IMR-90 (cell line): Measurements from ENCODE around the gene TEAD1. TPM values are rescaled to one million over a fixed set of nuclear protein-coding genes. Genes with fewer than 3 reads are reported as not detected.

Experiments used
- ATAC-seq: fragments of 200-7000 bp; cut with Tn5 transposase; 2 replicates; pipeline ENCODE4 v1.9.1; 2020; ENCODE audit warnings: low read depth, mild to moderate bottlenecking, moderate library complexity
- BruUV-seq: library from RNA; stranded (reverse); fragments of 400-500 nt; replicated peaks from 2 replicates; lab custom pipeline; 2021; lab: Mats Ljungman, UMichigan
- CTCF ChIA-PET: fragments of 300-600 bp; formaldehyde crosslinking; extraction: SDS; loops from one replicate; lab custom pipeline; 2021; ENCODE audit warnings: antibody characterized with exemption; lab: Yijun Ruan, JAX
- POLR2A ChIA-PET: fragments of 300-600 bp; sonication (Branson Sonifier 250); formaldehyde crosslinking; loops from one replicate; lab custom pipeline; 2022; ENCODE audit warnings: antibody characterized with exemption; ENCODE audit not compliant: unreplicated experiment; lab: Charles Lee
- DNase-seq: peaks from one replicate; pipeline ENCODE4 v3.0.0; 2013
- H2AFZ ChIP-seq: replicated peaks from 2 replicates; pipeline ENCODE3; 2013; ENCODE audit warnings: low read length, mild to moderate bottlenecking; ENCODE audit not compliant: poor library complexity
- H2AK5ac ChIP-seq: 2 replicates; pipeline ENCODE4 v1.6.1; 2013; ENCODE audit warnings: low read depth, low read length, inconsistent platforms
- H2AK9ac ChIP-seq: replicated peaks from 2 replicates; pipeline ENCODE3; 2013; ENCODE audit warnings: mild to moderate bottlenecking, low read depth, low read length, moderate library complexity; ENCODE audit not compliant: poor library complexity
- H2BK120ac ChIP-seq: 2 replicates; pipeline ENCODE4 v1.6.1; 2013; ENCODE audit warnings: low read depth, low read length, inconsistent platforms
- H2BK15ac ChIP-seq: 3 replicates; pipeline ENCODE4 v1.6.1; 2013; ENCODE audit warnings: low read depth, low read length, inconsistent platforms
- H2BK20ac ChIP-seq: 2 replicates; pipeline ENCODE4 v1.6.1; 2013; ENCODE audit warnings: low read depth, mild to moderate bottlenecking, inconsistent platforms, low read length, moderate library complexity
- H2BK5ac ChIP-seq: 2 replicates; pipeline ENCODE4 v1.6.1; 2013; ENCODE audit warnings: mild to moderate bottlenecking, low read depth, low read length, inconsistent platforms; ENCODE audit not compliant: poor library complexity, severe bottlenecking
- H3K14ac ChIP-seq: replicated peaks from 2 replicates; pipeline ENCODE4 v1.6.1; 2013; ENCODE audit warnings: low read depth, low read length, inconsistent platforms
- H3K18ac ChIP-seq: 2 replicates; pipeline ENCODE4 v1.6.1; 2013; ENCODE audit warnings: low read depth, low read length, control low read depth
- H3K23ac ChIP-seq: 2 replicates; pipeline ENCODE4 v1.6.1; 2013; ENCODE audit warnings: low read depth, low read length, inconsistent platforms
- H3K27ac ChIP-seq: 2 replicates; pipeline ENCODE4 v1.5.1; 2013; ENCODE audit warnings: mild to moderate bottlenecking, control low read depth, low read length; ENCODE audit not compliant: insufficient read depth
- H3K27me3 ChIP-seq: 2 replicates; pipeline ENCODE4 v1.6.1; 2013; ENCODE audit warnings: low read length; ENCODE audit not compliant: control insufficient read depth, insufficient read depth
- H3K36me3 ChIP-seq: 2 replicates; pipeline ENCODE4 v1.6.1; 2013; ENCODE audit warnings: low read length, mixed read lengths; ENCODE audit not compliant: control insufficient read depth, insufficient read depth
- H3K4ac ChIP-seq: 2 replicates; pipeline ENCODE4 v1.6.1; 2013; ENCODE audit warnings: low read depth, low read length, inconsistent platforms
- H3K4me1 ChIP-seq: 2 replicates; pipeline ENCODE4 v1.6.1; 2013; ENCODE audit warnings: low read length, mixed read lengths; ENCODE audit not compliant: control insufficient read depth, insufficient read depth
- H3K4me2 ChIP-seq: 2 replicates; pipeline ENCODE4 v1.6.1; 2013; ENCODE audit warnings: low read depth, mild to moderate bottlenecking, control low read depth, low read length, moderate library complexity
- H3K4me3 ChIP-seq: 2 replicates; pipeline ENCODE4 v1.5.1; 2013; ENCODE audit warnings: low read depth, mild to moderate bottlenecking, control low read depth, low read length, moderate library complexity; ENCODE audit not compliant: insufficient read depth
- H3K56ac ChIP-seq: 2 replicates; pipeline ENCODE4 v1.6.1; 2013; ENCODE audit warnings: low read length, inconsistent platforms; ENCODE audit not compliant: insufficient read depth; ENCODE audit errors: extremely low read depth
- H3K79me1 ChIP-seq, 2 experiments: 2 replicates each; pipeline ENCODE4 v1.6.1; 2013; ENCODE audit warnings: low read length in 2 of 2, inconsistent platforms in 1 of 2, low read depth in 1 of 2
- H3K9ac ChIP-seq: 2 replicates; pipeline ENCODE4 v1.6.1; 2013; ENCODE audit warnings: low read depth, low read length, control low read depth
- H3K9me1 ChIP-seq: 2 replicates; pipeline ENCODE4 v1.6.1; 2013; ENCODE audit warnings: low read length, inconsistent platforms; ENCODE audit not compliant: insufficient read depth
- H3K9me3 ChIP-seq: 2 replicates; pipeline ENCODE4 v1.6.1; 2013; ENCODE audit warnings: low read length; ENCODE audit not compliant: control insufficient read depth, insufficient read depth
- H4K20me1 ChIP-seq: 2 replicates; pipeline ENCODE4 v1.6.1; 2013; ENCODE audit warnings: low read length, inconsistent platforms; ENCODE audit not compliant: insufficient read depth
- H4K5ac ChIP-seq: 2 replicates; pipeline ENCODE4 v1.6.1; 2013; ENCODE audit warnings: mild to moderate bottlenecking, low read depth, low read length, control low read depth
- H4K8ac ChIP-seq, 2 experiments: 2 replicates each; pipeline ENCODE4 v1.6.1; 2013; ENCODE audit warnings: low read depth in 2 of 2, low read length in 2 of 2, control low read depth in 1 of 2, inconsistent platforms in 1 of 2
- H4K91ac ChIP-seq: 2 replicates; pipeline ENCODE4 v1.6.1; 2013; ENCODE audit warnings: low read depth, low read length, inconsistent platforms; ENCODE audit not compliant: insufficient read depth
- BHLHE40 ChIP-seq: fragments of 150-350 bp; IDR thresholded peaks from 2 replicates; pipeline ENCODE4 v1.6.1; 2016; ENCODE audit warnings: mild to moderate bottlenecking, low read depth, low read length
- CHD1 ChIP-seq: IDR thresholded peaks from 2 replicates; pipeline ENCODE4 v1.6.1; 2012; ENCODE audit warnings: low read depth, low read length, improper control_type of control experiment
- MAFK ChIP-seq: IDR thresholded peaks from 2 replicates; pipeline ENCODE4 v1.6.1; 2012; ENCODE audit warnings: low read depth, low read length, improper control_type of control experiment
- MAZ ChIP-seq: IDR thresholded peaks from 2 replicates; pipeline ENCODE4 v1.6.1; 2012; ENCODE audit warnings: low read depth, mild to moderate bottlenecking, low read length, improper control_type of control experiment, moderate library complexity, borderline replicate concordance
- MXI1 ChIP-seq: IDR thresholded peaks from 2 replicates; pipeline ENCODE4 v1.6.1; 2012; ENCODE audit warnings: low read depth, mild to moderate bottlenecking, low read length, moderate library complexity, borderline replicate concordance
- NFE2L2 ChIP-seq: fragments of 150-350 bp; IDR thresholded peaks from 2 replicates; pipeline ENCODE4 v1.6.1; 2016; ENCODE audit warnings: low read depth, mild to moderate bottlenecking, low read length
- POLR2A ChIP-seq: IDR thresholded peaks from 2 replicates; pipeline ENCODE4 v1.6.1; 2012; ENCODE audit warnings: mild to moderate bottlenecking, low read depth, low read length
- RAD21 ChIP-seq: IDR thresholded peaks from 2 replicates; pipeline ENCODE4 v1.6.1; 2012; ENCODE audit warnings: low read length, improper control_type of control experiment
- RFX5 ChIP-seq: IDR thresholded peaks from 2 replicates; pipeline ENCODE4 v1.8.0; 2012; ENCODE audit warnings: low read depth, mild to moderate bottlenecking, low read length, moderate library complexity
- SMC3 ChIP-seq: fragments of 150-350 bp; IDR thresholded peaks from 2 replicates; pipeline ENCODE4 v1.6.1; 2016; ENCODE audit warnings: low read depth, mild to moderate bottlenecking, antibody characterized with exemption, low read length, moderate library complexity
- WGBS, 2 experiments: methylation state at CpG; one replicate each; pipeline versions ENCODE4 v1.1.5 to v1.1.7; 2013; ENCODE audit warnings: missing lambda C conversion rate in 2 of 2; ENCODE audit not compliant: insufficient read length in 1 of 2; ENCODE audit errors: extremely low coverage in 2 of 2; 5-methylcytosine and 5-hydroxymethylcytosine counted together
- dilution Hi-C: fragments of 300-500 bp; cut with HindIII; formaldehyde crosslinking; loops from one replicate; pipeline ENCODE4 v1.14.3; 2018; ENCODE audit warnings: low sequenced_read_pairs; ENCODE audit not compliant: unreplicated experiment
- in situ Hi-C: fragments of 300-500 bp; cut with MboI; formaldehyde crosslinking; loops from 3 replicates; pipeline ENCODE4 v1.14.3; 2019; ENCODE audit warnings: low sequenced_read_pairs, inconsistent platforms, mixed read lengths
- intact Hi-C: fragments of 100-400 bp; cut with micrococcal nuclease; formaldehyde crosslinking; loops from 2 replicates; pipeline ENCODE4 v1.10.0; 2022
- polyA plus RNA-seq, 3 experiments: library from polyadenylated mRNA; depleted of rRNA; stranded (reverse); fragments of >200 nt; gene quantifications; 2 replicates each; pipeline ENCODE4 v1.2.3, GENCODE V29; 2012; ENCODE audit warnings: low replicate concordance in 1 of 3
- total RNA-seq: library from RNA; depleted of rRNA; stranded (reverse); fragments of >200 nt; gene quantifications from 2 replicates; pipeline ENCODE4 v1.2.3, GENCODE V29; 2012
- TF ChIP-seq, protein P1 (sequence below): fragments of 150-350 bp; IDR thresholded peaks from 2 replicates; pipeline ENCODE4 v1.6.1; 2017; ENCODE audit warnings: mild to moderate bottlenecking, antibody characterized with exemption, low read length, low read depth
- TF ChIP-seq, protein P2 (sequence below): fragments of 150-350 bp; IDR thresholded peaks from 2 replicates; pipeline ENCODE4 v1.6.1; 2016; ENCODE audit warnings: low read depth, mild to moderate bottlenecking, low read length, moderate library complexity, borderline replicate concordance

Gene TEAD1
- total and polyA plus RNA-seq, 2 of the 4 experiments (the other 2 are of a cell fraction), result 51.8 to 69.2 TPM

DNA sequence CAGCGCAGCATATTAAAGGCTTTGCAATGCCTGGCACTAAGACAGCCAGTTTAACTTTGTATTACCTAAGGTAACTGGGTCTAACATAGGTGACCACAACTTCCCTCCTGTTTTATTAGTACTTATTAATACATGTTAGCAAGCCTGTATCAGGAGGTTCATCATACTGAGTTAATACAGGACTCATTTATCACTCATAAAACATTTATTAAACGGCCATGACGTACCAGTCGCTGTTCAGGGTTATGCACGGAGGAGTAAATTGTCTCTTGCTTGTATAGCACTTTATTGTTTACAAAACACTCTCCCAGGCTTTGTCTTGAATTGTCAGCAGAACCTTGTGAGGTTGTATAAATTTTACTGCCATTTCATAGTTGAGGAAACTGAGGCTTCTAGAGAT, 55.7 kb downstream of the TEAD1 start:
- H2BK120ac ChIP-seq, result no peak overlapping the region
- dilution Hi-C loops, result no loop called here
- no peak overlapping the region for H2BK15ac ChIP-seq
- no peak overlapping the region for H4K8ac ChIP-seq
- intact Hi-C loops, result no loop called here
- H2BK5ac ChIP-seq, result no peak overlapping the region
- peaks cover 96% of the 10 kb centered on the region for H4K20me1 ChIP-seq
- no peak overlapping the region for H3K9ac ChIP-seq
- H3K4me2 ChIP-seq, result no peak overlapping the region
- H3K9me1 ChIP-seq, result peaks cover 55% of the 10 kb centered on the region
- CTCF ChIA-PET, result interaction anchor here (1.0 kb wide), 1 partner anchor 49 kb away, joined by 4 read pairs; no protein-coding TSS in a partner anchor
- no peak for DNase-seq
- H4K5ac ChIP-seq, result no peak overlapping the region
- no peak overlapping the region for H2BK20ac ChIP-seq
- no CpG with 5 or more reads among the region's 5 CpGs for whole genome bisulfite sequencing, 2 experiments
- H3K79me1 ChIP-seq, result peaks cover 38 to 91% of the 10 kb centered on the region in 2 experiments
- TF ChIP-seq BHLHE40, result no peak
- no peak for TF ChIP-seq SMC3
- TF ChIP-seq MAFK, result no peak
- TF ChIP-seq, protein P1, sequence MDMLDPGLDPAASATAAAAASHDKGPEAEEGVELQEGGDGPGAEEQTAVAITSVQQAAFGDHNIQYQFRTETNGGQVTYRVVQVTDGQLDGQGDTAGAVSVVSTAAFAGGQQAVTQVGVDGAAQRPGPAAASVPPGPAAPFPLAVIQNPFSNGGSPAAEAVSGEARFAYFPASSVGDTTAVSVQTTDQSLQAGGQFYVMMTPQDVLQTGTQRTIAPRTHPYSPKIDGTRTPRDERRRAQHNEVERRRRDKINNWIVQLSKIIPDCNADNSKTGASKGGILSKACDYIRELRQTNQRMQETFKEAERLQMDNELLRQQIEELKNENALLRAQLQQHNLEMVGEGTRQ, result no peak
- TF ChIP-seq, protein P2, sequence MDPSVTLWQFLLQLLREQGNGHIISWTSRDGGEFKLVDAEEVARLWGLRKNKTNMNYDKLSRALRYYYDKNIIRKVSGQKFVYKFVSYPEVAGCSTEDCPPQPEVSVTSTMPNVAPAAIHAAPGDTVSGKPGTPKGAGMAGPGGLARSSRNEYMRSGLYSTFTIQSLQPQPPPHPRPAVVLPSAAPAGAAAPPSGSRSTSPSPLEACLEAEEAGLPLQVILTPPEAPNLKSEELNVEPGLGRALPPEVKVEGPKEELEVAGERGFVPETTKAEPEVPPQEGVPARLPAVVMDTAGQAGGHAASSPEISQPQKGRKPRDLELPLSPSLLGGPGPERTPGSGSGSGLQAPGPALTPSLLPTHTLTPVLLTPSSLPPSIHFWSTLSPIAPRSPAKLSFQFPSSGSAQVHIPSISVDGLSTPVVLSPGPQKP, result no peak
- no peak for TF ChIP-seq CHD1
- TF ChIP-seq NFE2L2, result no peak
- no peak for TF ChIP-seq RFX5
- no peak for TF ChIP-seq MXI1
- no peak for TF ChIP-seq POLR2A
- TF ChIP-seq RAD21, result no peak
- no peak for TF ChIP-seq MAZ
- ATAC-seq, result no peak
- no peak overlapping the region for H3K27ac ChIP-seq
- H3K23ac ChIP-seq, result no peak overlapping the region
- POLR2A ChIA-PET, result no interaction called here
- H2AFZ ChIP-seq, result no peak overlapping the region
- H2AK9ac ChIP-seq, result no peak overlapping the region
- no peaks in the 10 kb centered on the region for H3K27me3 ChIP-seq
- no peak overlapping the region for H4K91ac ChIP-seq
- no peak overlapping the region for H3K4ac ChIP-seq
- no peak overlapping the region for H3K14ac ChIP-seq
- H3K56ac ChIP-seq, result no peak overlapping the region
- H3K18ac ChIP-seq, result no peak overlapping the region
- H3K4me3 ChIP-seq, result no peak overlapping the region
- no peak overlapping the region for H2AK5ac ChIP-seq
- no peaks in the 10 kb centered on the region for H3K36me3 ChIP-seq
- H3K4me1 ChIP-seq, result peaks cover 42% of the 10 kb centered on the region
- BruUV-seq, result no TSS peak
- H3K9me3 ChIP-seq, result no peaks in the 10 kb centered on the region
- in situ Hi-C loops, result no loop called here
